ENCODE results near the gene REEP1.

The REEP1 gene

GRCh38 chr2:86253424-86253823 lies 84.0 kb downstream of the REEP1 start:
- Histone ChIP-seq H3K36me3 (ENCODE audit: low read length) (no peaks in the 10 kb centered on the region), H3K27me3 (ENCODE audit: low read length) (no peaks in the 10 kb centered on the region), H3K4me3 (ENCODE audit: insufficient read depth, low read length, poor library complexity, severe bottlenecking) (no peak overlapping the region), H3K79me2 (ENCODE audit: insufficient read depth, low read length) (no peaks in the 10 kb centered on the region), H3F3A (ENCODE audit: insufficient read depth) (no peaks in the 10 kb centered on the region), H3K27ac (ENCODE audit: low read depth, low read length) (no peak overlapping the region), H3K9me3 (ENCODE audit: insufficient read depth, low read length) (no peaks in the 10 kb centered on the region), H3K9ac (ENCODE audit: low read length) (no peak overlapping the region), H3K9me2 (replicated peaks; ENCODE audit: insufficient read depth, low read length) (no peaks in the 10 kb centered on the region), H4K20me1 (ENCODE audit: low read depth, low read length) (no peaks in the 10 kb centered on the region), H2AFZ (ENCODE audit: low read depth, low read length, severe bottlenecking) (no peak overlapping the region), H3K4me2 (ENCODE audit: low read depth, low read length, poor library complexity, severe bottlenecking) (no peak overlapping the region)
- no peak for TF ChIP-seq EZH2phosphoT487 (conservative IDR thresholded peaks at IDR 0.05; ENCODE audit: low read length)
- no peak for TF ChIP-seq CTCF (IDR thresholded peaks at IDR 0.05; ENCODE audit: insufficient read depth, low read length, poor library complexity, severe bottlenecking)

GRCh38 chr2:86251840-86252266 lies 85.6 kb downstream of the REEP1 start:
- TF ChIP-seq EZH2phosphoT487 (conservative IDR thresholded peaks at IDR 0.05; ENCODE audit: low read length) (no peak), CTCF (IDR thresholded peaks at IDR 0.05; ENCODE audit: insufficient read depth, low read length, poor library complexity, severe bottlenecking) (no peak)
- no peaks in the 10 kb centered on the region for H3F3A ChIP-seq (ENCODE audit: insufficient read depth)
- H3K4me2 ChIP-seq (ENCODE audit: low read depth, low read length, poor library complexity, severe bottlenecking) = no peak overlapping the region
- H3K9ac ChIP-seq (ENCODE audit: low read length) = no peak overlapping the region
- H3K36me3 ChIP-seq (ENCODE audit: low read length) = no peaks in the 10 kb centered on the region
- H3K27me3 ChIP-seq (ENCODE audit: low read length) = no peaks in the 10 kb centered on the region
- H3K79me2 ChIP-seq (ENCODE audit: insufficient read depth, low read length) = no peaks in the 10 kb centered on the region
- H3K9me2 ChIP-seq (replicated peaks; ENCODE audit: insufficient read depth, low read length) = no peaks in the 10 kb centered on the region
- no peaks in the 10 kb centered on the region for H4K20me1 ChIP-seq (ENCODE audit: low read depth, low read length)
- no peak overlapping the region for H2AFZ ChIP-seq (ENCODE audit: low read depth, low read length, severe bottlenecking)
- no peak overlapping the region for H3K27ac ChIP-seq (ENCODE audit: low read depth, low read length)
- no peaks in the 10 kb centered on the region for H3K9me3 ChIP-seq (ENCODE audit: insufficient read depth, low read length)
- no peak overlapping the region for H3K4me3 ChIP-seq (ENCODE audit: insufficient read depth, low read length, poor library complexity, severe bottlenecking)

- Histone ChIP-seq H3F3A (ENCODE audit: insufficient read depth) (no peaks in the 10 kb centered on the region), H3K4me3 (ENCODE audit: insufficient read depth, low read length, poor library complexity, severe bottlenecking) (no peak overlapping the region), H3K27ac (ENCODE audit: low read depth, low read length) (no peak overlapping the region), H3K9me2 (replicated peaks; ENCODE audit: insufficient read depth, low read length) (no peaks in the 10 kb centered on the region), H3K27me3 (ENCODE audit: low read length) (no peaks in the 10 kb centered on the region), H3K36me3 (ENCODE audit: low read length) (no peaks in the 10 kb centered on the region), H3K79me2 (ENCODE audit: insufficient read depth, low read length) (no peaks in the 10 kb centered on the region), H3K4me2 (ENCODE audit: low read depth, low read length, poor library complexity, severe bottlenecking) (no peak overlapping the region), H2AFZ (ENCODE audit: low read depth, low read length, severe bottlenecking) (no peak overlapping the region), H4K20me1 (ENCODE audit: low read depth, low read length) (no peaks in the 10 kb centered on the region), H3K9me3 (ENCODE audit: insufficient read depth, low read length) (no peaks in the 10 kb centered on the region), H3K9ac (ENCODE audit: low read length) (no peak overlapping the region)
- no peak for TF ChIP-seq EZH2phosphoT487 (conservative IDR thresholded peaks at IDR 0.05; ENCODE audit: low read length)
- peak; percentile 37 for TF ChIP-seq CTCF (IDR thresholded peaks at IDR 0.05; ENCODE audit: insufficient read depth, low read length, poor library complexity, severe bottlenecking)
Observed at GRCh38 chr2:86249579-86250391, 87.6 kb downstream of the REEP1 start.
